ENCODE measurements around the gene IFT27.

DNA sequence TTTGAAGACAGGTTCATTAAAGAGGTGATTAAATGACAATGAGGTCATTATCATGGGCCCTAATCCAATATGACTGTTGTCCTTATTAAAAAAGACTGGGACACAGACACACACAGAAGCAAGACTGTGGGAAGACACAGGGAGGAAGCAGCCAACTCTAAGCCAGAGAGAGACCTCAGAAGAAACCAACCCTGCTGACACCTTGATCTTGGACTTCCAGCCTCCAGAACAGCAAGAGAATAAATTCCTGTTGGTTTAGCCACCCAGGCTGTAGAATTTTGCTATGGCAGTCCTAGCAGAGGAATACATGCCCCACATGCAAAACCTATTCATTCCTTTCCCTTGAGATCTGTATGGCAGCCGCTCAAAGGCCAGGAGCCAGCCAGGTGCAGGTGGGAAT, 36.7 kb downstream of the IFT27 start:
- TF ChIP-seq, protein P1, sequence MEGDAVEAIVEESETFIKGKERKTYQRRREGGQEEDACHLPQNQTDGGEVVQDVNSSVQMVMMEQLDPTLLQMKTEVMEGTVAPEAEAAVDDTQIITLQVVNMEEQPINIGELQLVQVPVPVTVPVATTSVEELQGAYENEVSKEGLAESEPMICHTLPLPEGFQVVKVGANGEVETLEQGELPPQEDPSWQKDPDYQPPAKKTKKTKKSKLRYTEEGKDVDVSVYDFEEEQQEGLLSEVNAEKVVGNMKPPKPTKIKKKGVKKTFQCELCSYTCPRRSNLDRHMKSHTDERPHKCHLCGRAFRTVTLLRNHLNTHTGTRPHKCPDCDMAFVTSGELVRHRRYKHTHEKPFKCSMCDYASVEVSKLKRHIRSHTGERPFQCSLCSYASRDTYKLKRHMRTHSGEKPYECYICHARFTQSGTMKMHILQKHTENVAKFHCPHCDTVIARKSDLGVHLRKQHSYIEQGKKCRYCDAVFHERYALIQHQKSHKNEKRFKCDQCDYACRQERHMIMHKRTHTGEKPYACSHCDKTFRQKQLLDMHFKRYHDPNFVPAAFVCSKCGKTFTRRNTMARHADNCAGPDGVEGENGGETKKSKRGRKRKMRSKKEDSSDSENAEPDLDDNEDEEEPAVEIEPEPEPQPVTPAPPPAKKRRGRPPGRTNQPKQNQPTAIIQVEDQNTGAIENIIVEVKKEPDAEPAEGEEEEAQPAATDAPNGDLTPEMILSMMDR (conservative IDR thresholded peaks at IDR 0.05) = no peak
- no peak for TF ChIP-seq ZFX (IDR thresholded peaks at IDR 0.05)

Measured in C4-2B (cell line).